ENCODE results near the gene ARID1B. TPM values are rescaled to one million over a fixed set of nuclear protein-coding genes. Genes with fewer than 3 reads are reported as not detected.

ARID1B gene
- total and polyA plus RNA-seq, 2 of the 13 experiments (the other 11 are each of a cell fraction or from before 2014, with no cell fraction given): 20.1 to 32.6 TPM

GRCh38 chr6:157253699-157254098 is 476.5 kb downstream of the ARID1B start (continued):
- TF ChIP-seq, protein P1, sequence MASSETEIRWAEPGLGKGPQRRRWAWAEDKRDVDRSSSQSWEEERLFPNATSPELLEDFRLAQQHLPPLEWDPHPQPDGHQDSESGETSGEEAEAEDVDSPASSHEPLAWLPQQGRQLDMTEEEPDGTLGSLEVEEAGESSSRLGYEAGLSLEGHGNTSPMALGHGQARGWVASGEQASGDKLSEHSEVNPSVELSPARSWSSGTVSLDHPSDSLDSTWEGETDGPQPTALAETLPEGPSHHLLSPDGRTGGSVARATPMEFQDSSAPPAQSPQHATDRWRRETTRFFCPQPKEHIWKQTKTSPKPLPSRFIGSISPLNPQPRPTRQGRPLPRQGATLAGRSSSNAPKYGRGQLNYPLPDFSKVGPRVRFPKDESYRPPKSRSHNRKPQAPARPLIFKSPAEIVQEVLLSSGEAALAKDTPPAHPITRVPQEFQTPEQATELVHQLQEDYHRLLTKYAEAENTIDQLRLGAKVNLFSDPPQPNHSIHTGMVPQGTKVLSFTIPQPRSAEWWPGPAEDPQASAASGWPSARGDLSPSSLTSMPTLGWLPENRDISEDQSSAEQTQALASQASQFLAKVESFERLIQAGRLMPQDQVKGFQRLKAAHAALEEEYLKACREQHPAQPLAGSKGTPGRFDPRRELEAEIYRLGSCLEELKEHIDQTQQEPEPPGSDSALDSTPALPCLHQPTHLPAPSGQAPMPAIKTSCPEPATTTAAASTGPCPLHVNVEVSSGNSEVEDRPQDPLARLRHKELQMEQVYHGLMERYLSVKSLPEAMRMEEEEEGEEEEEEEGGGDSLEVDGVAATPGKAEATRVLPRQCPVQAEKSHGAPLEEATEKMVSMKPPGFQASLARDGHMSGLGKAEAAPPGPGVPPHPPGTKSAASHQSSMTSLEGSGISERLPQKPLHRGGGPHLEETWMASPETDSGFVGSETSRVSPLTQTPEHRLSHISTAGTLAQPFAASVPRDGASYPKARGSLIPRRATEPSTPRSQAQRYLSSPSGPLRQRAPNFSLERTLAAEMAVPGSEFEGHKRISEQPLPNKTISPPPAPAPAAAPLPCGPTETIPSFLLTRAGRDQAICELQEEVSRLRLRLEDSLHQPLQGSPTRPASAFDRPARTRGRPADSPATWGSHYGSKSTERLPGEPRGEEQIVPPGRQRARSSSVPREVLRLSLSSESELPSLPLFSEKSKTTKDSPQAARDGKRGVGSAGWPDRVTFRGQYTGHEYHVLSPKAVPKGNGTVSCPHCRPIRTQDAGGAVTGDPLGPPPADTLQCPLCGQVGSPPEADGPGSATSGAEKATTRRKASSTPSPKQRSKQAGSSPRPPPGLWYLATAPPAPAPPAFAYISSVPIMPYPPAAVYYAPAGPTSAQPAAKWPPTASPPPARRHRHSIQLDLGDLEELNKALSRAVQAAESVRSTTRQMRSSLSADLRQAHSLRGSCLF (CRISPR knock-in tag; IDR thresholded peaks at IDR 0.05; ENCODE audit: borderline replicate concordance): no peak
- TF ChIP-seq DRAP1 (CRISPR knock-in tag; IDR thresholded peaks at IDR 0.05) (no peak), SRSF9 (IDR thresholded peaks at IDR 0.05; ENCODE audit: borderline replicate concordance, insufficient read depth, low read depth, low read length, poor library complexity, severe bottlenecking) (no peak), ZMYM2 (CRISPR knock-in tag; IDR thresholded peaks at IDR 0.05) (no peak)

- in situ Hi-C loops (cut with HindIII; ENCODE audit: extremely low pct_ligation_motif_present, low pct_unique_long_range_greater_than_20kb) (no loop called here), intact Hi-C loops (cut with micrococcal nuclease; ENCODE audit: unreplicated experiment) (no loop called here)
- ChIA-PET CTCF (ENCODE audit: low intra/inter-chr PET ratio, low total read pairs) (no interaction called here), POLR2A (no interaction called here)
- H3K9me3 ChIP-seq (ENCODE audit: low read length): no peaks in the 10 kb centered on the region
- H3K79me2 ChIP-seq (ENCODE audit: insufficient read depth, low read length): no peaks in the 10 kb centered on the region
- no peaks in the 10 kb centered on the region for H3K36me3 ChIP-seq (replicated peaks in 1 of 2; ENCODE audit: control insufficient read depth in 1 of 2, insufficient read depth in 2 of 2, low read length in 2 of 2)
- WGBS (ENCODE audit: low lambda C conversion rate): 12% methylated on average over 3 of the region's 3 CpGs
- DNase-seq (ENCODE audit: low spot score) (no peak), ATAC-seq (no peak), FAIRE-seq (no peak)
- TF ChIP-seq, protein P2, sequence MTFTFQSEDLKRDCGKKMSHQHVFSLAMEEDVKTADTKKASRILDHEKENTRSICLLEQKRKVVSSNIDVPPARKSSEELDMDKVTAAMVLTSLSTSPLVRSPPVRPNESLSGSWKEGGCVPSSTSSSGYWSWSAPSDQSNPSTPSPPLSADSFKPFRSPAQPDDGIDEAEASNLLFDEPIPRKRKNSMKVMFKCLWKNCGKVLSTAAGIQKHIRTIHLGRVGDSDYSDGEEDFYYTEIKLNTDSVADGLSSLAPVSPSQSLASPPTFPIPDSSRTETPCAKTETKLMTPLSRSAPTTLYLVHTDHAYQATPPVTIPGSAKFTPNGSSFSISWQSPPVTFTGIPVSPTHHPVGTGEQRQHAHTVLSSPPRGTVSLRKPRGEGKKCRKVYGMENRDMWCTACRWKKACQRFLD (CRISPR knock-in tag; IDR thresholded peaks at IDR 0.05; ENCODE audit: borderline replicate concordance): no peak
- H3K4me3 ChIP-seq (replicated peaks in 1 of 3; ENCODE audit: insufficient read depth in 1 of 3, low read depth in 2 of 3, low read length in 3 of 3): no peak overlapping the region
- BruUV-seq (replicated peaks): no TSS peak
- no peak overlapping the region for H3K4me2 ChIP-seq (ENCODE audit: low read depth, low read length)
- H4K20me1 ChIP-seq (ENCODE audit: insufficient read depth, low read length): no peaks in the 10 kb centered on the region; the same call in 1 of the 2 replicates
- peaks cover 7 to 75% of the 10 kb centered on the region in 2 experiments; a peak in 4 of 5 replicates for H3K27me3 ChIP-seq (ENCODE audit: control insufficient read depth in 1 of 2, insufficient read depth in 2 of 2, low read length in 2 of 2)
- H3K9ac ChIP-seq (ENCODE audit: insufficient read depth, low read depth, low read length): no peak overlapping the region
- H3K4me1 ChIP-seq (ENCODE audit: insufficient read depth, low read length): 0 out of 2 replicates have a peak, but pooled peaks cover 5% of the 10 kb centered on the region
- no peak overlapping the region for H3K27ac ChIP-seq (ENCODE audit: extremely low read length, insufficient read depth, low read length)
- no peak overlapping the region for H2AFZ ChIP-seq (ENCODE audit: low read length)
Observed at GRCh38 chr6:157254538-157254937, 477.4 kb downstream of the ARID1B start.
